Mesenchymal stem cell (in vitro differentiated cells and primary cell): ENCODE results near the gene WDR48.

Source experiments
- DNase-seq: peaks from one replicate; pipeline ENCODE4 v3.0.0-alpha.2; 2013
- H2AFZ ChIP-seq: one replicate; pipeline ENCODE4 v1.6.1; 2013; ENCODE audit warnings: low read depth, mild to moderate bottlenecking, control low read depth, inconsistent platforms, low read length, moderate library complexity
- H2AK5ac ChIP-seq: 2 replicates; pipeline ENCODE4 v1.6.1; 2013; ENCODE audit warnings: low read length, moderate library complexity, mild to moderate bottlenecking, inconsistent platforms; ENCODE audit not compliant: severe bottlenecking
- H2BK120ac ChIP-seq: one replicate; pipeline ENCODE4 v1.6.1; 2013; ENCODE audit warnings: low read depth, mild to moderate bottlenecking, inconsistent platforms, low read length, moderate library complexity
- H2BK12ac ChIP-seq, 2 experiments: one replicate each; pipeline ENCODE4 v1.6.1; 2013; ENCODE audit warnings: inconsistent platforms in 2 of 2, low read length in 2 of 2, mild to moderate bottlenecking in 2 of 2, moderate library complexity in 2 of 2, control low read depth in 1 of 2
- H2BK15ac ChIP-seq: one replicate; pipeline ENCODE4 v1.6.1; 2013; ENCODE audit warnings: mild to moderate bottlenecking, low read depth, inconsistent platforms; ENCODE audit not compliant: poor library complexity, severe bottlenecking
- H2BK5ac ChIP-seq: 2 replicates; pipeline ENCODE4 v1.6.1; 2013; ENCODE audit warnings: low read depth, mild to moderate bottlenecking, low read length, control low read depth, inconsistent platforms; ENCODE audit not compliant: poor library complexity, severe bottlenecking
- H3K14ac ChIP-seq, 2 experiments: one replicate each; pipeline ENCODE4 v1.6.1; 2013; ENCODE audit warnings: inconsistent platforms in 2 of 2, low read length in 2 of 2, control low read depth in 1 of 2, mild to moderate bottlenecking in 1 of 2, moderate library complexity in 1 of 2
- H3K18ac ChIP-seq, 2 experiments: one replicate each; pipeline ENCODE4 v1.6.1; 2013; ENCODE audit warnings: inconsistent platforms in 2 of 2, low read length in 2 of 2, control low read depth in 1 of 2, low read depth in 1 of 2, mild to moderate bottlenecking in 1 of 2
- H3K23ac ChIP-seq, 2 experiments: one replicate each; pipeline ENCODE4 v1.6.1; 2013; ENCODE audit warnings: inconsistent platforms in 2 of 2, low read length in 2 of 2, mild to moderate bottlenecking in 2 of 2, moderate library complexity in 2 of 2, control low read depth in 1 of 2
- H3K27ac ChIP-seq: 2 replicates; pipeline ENCODE4 v1.5.1; 2013; ENCODE audit warnings: mild to moderate bottlenecking, moderate library complexity, low read length, control low read depth, inconsistent platforms; ENCODE audit not compliant: poor library complexity, severe bottlenecking
- H3K27me3 ChIP-seq, 2 experiments: 2 replicates each; pipeline versions ENCODE4 v1.6.1 to v1.7.0; 2013; ENCODE audit warnings: low read length in 2 of 2, mild to moderate bottlenecking in 2 of 2, moderate library complexity in 2 of 2, control low read depth in 1 of 2, inconsistent platforms in 1 of 2; ENCODE audit not compliant: control insufficient read depth in 1 of 2, insufficient read depth in 1 of 2
- H3K36me3 ChIP-seq, 2 experiments: 2 replicates each; pipeline versions ENCODE4 v1.6.1 to v1.7.0; 2013; ENCODE audit warnings: low read length in 2 of 2, control low read depth in 1 of 2, inconsistent platforms in 1 of 2, low read depth in 1 of 2, mild to moderate bottlenecking in 1 of 2; ENCODE audit not compliant: insufficient read depth in 2 of 2, control insufficient read depth in 1 of 2
- H3K4ac ChIP-seq, 2 experiments: one replicate each; pipeline ENCODE4 v1.6.1; 2013; ENCODE audit warnings: inconsistent platforms in 2 of 2, low read length in 2 of 2, mild to moderate bottlenecking in 2 of 2, moderate library complexity in 2 of 2, control low read depth in 1 of 2, low read depth in 1 of 2
- H3K4me1 ChIP-seq: 2 replicates; pipeline ENCODE4 v1.6.1; 2013; ENCODE audit warnings: low read depth, low read length, control low read depth; ENCODE audit not compliant: control insufficient read depth, insufficient read depth
- H3K4me2 ChIP-seq: 2 replicates; pipeline ENCODE4 v1.6.1; 2013; ENCODE audit warnings: low read length, mild to moderate bottlenecking, inconsistent platforms; ENCODE audit not compliant: poor library complexity, severe bottlenecking
- H3K4me3 ChIP-seq, 2 experiments: 2 replicates each; pipeline versions ENCODE4 v1.5.1 to v1.7.0; 2013; ENCODE audit warnings: low read length in 2 of 2, mild to moderate bottlenecking in 2 of 2, control low read depth in 1 of 2, low read depth in 1 of 2; ENCODE audit not compliant: insufficient read depth in 1 of 2
- H3K79me1 ChIP-seq: replicated peaks from 2 replicates; pipeline ENCODE4 v1.6.1; 2013; ENCODE audit warnings: mild to moderate bottlenecking, control low read depth, low read length, inconsistent platforms; ENCODE audit not compliant: poor library complexity, severe bottlenecking
- H3K9ac ChIP-seq: 2 replicates; pipeline ENCODE4 v1.7.0; 2013; ENCODE audit warnings: mild to moderate bottlenecking, low read length, moderate library complexity
- H3K9me3 ChIP-seq: 2 replicates; pipeline ENCODE4 v1.7.0; 2013; ENCODE audit warnings: mild to moderate bottlenecking, low read length; ENCODE audit not compliant: control insufficient read depth
- H4K8ac ChIP-seq: one replicate; pipeline ENCODE4 v1.6.1; 2013; ENCODE audit warnings: inconsistent platforms, mild to moderate bottlenecking, low read length, moderate library complexity
- H4K91ac ChIP-seq: one replicate; pipeline ENCODE4 v1.6.1; 2013; ENCODE audit warnings: mild to moderate bottlenecking, low read length, inconsistent platforms
- WGBS: methylation state at CpG from one replicate; pipeline ENCODE4 v1.1.7; 2013; ENCODE audit warnings: mixed read lengths; 5-methylcytosine and 5-hydroxymethylcytosine counted together

Gene WDR48

DNA sequence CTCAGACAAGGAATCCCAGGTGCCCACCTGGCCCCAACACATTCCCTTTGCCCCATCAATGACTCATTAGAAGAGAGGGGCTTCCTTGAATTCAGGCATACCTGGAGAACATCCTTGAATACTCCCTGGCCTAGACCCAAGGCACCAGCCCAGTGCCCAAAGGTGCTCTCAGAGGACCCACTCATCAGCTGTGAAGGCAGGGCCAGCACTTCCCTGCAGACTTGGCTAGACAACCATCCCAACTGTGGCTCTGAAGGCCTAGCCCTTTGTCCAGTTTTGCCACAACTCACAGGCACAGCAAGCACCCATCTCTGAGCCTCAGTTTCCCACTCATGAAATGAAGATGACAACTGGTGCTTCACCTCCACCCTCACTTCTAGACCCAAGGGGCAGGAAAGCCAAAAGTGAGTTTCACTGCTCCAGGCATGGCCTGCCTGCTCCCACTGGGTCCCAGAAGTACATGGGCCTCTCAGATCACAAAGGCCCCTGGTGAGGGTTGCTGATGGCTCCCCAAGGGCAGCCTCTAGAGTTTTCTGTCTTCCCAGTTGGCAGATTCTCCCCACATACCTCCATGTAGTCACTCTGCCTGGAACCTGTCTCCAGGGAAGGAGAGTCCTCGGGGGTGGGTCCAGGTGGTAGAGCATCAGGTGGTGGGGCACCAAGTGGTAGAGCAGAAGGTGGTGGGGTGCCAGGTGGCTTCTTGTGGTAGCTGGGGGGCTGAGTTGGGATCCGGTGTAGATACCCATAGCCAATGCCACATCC lies 48.1 kb downstream of the WDR48 start:
- Histone ChIP-seq H2BK120ac (no peak overlapping the region), H2BK15ac (no peak overlapping the region), H2AFZ (no peak overlapping the region), H3K23ac (no peak overlapping the region), H2BK12ac (no peak overlapping the region), H3K4me2 (no peak overlapping the region), H3K14ac (no peak overlapping the region), H3K27ac (no peak overlapping the region), H3K18ac (no peak overlapping the region), H2AK5ac (no peak overlapping the region), H4K91ac (no peak overlapping the region), H3K79me1 (peaks cover 59% of the 10 kb centered on the region), H3K9me3 (no peaks in the 10 kb centered on the region), H3K9ac (no peak overlapping the region), H3K27me3 (no peaks in the 10 kb centered on the region), H4K8ac (no peak overlapping the region), H3K36me3 (peaks cover 60 to 73% of the 10 kb centered on the region in 2 experiments), H2BK5ac (no peak overlapping the region), H3K4ac (no peak overlapping the region), H3K4me3 (no peak overlapping the region), H3K4me1 (peaks cover 16% of the 10 kb centered on the region)
- WGBS = 80% methylated on average over 1 of the region's 2 CpGs
- DNase-seq = no peak

DNA sequence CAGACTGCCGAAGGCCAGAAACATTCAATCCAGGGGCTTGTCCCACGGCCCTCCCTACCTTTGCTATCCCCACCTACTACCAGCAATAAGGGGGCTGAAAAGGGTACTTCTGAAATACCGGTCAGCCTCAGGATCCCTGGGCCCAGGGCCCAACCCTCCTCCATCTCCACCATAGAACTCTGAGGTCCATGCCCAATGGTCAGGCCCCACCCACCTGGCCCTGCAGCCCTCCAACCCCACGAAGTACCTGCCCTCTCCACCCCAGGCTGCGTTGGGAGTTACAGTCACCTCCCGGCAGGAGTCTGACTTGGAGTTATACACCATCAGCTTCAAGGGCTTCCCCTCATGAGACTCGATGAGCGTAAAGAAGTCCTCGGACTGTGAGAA lies 48.7 kb downstream of the WDR48 start:
- H3K14ac ChIP-seq = no peak overlapping the region
- no peak overlapping the region for H3K4me2 ChIP-seq
- no peak overlapping the region for H2BK15ac ChIP-seq
- no peak overlapping the region for H3K4me3 ChIP-seq
- H3K9ac ChIP-seq = no peak overlapping the region
- peaks cover 58 to 67% of the 10 kb centered on the region in 2 experiments for H3K36me3 ChIP-seq
- H3K4ac ChIP-seq = no peak overlapping the region
- H4K91ac ChIP-seq = no peak overlapping the region
- no peak overlapping the region for H2BK12ac ChIP-seq
- H3K9me3 ChIP-seq = no peaks in the 10 kb centered on the region
- no peak for DNase-seq
- H3K79me1 ChIP-seq = peaks cover 61% of the 10 kb centered on the region
- H2BK5ac ChIP-seq = no peak overlapping the region
- no peak overlapping the region for H2BK120ac ChIP-seq
- no peak overlapping the region for H2AK5ac ChIP-seq
- H3K27me3 ChIP-seq = no peaks in the 10 kb centered on the region
- H2AFZ ChIP-seq = no peak overlapping the region
- no peak overlapping the region for H4K8ac ChIP-seq
- no peak overlapping the region for H3K23ac ChIP-seq
- H3K4me1 ChIP-seq = peaks cover 19% of the 10 kb centered on the region
- WGBS = 96% methylated on average over 9 of the region's 9 CpGs
- H3K18ac ChIP-seq = no peak overlapping the region
- H3K27ac ChIP-seq = no peak overlapping the region

DNA sequence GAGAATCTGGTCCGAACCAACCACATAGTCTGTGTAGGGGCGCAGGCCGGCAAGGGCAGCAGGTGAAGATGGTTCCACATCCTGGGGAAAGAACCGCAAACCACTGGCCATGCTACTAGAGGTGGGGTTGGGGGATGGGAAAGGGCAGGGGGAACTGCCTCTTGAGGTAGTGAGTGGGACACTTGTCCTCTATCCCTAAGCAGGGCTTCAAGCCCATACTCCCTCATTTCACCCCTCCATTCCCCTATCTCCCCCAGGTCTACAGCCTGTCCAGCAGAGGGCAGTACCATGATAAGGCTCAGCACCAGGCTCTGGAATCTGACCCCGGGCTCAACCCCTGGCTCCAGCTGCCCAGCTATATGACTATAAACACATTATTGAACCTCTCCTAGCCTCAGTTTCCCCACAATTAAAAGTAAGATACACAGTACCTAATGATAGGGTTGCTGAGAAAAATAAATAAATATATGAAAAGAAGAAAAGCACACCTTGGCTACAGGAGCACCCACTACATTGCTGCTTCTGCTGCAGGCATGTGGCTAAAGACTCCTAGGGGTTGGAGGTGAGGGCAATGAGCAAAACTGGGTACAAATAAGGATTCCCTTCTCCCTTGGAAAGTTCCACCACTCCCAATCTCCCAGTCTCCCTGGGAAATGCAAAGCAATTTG lies 49.3 kb downstream of the WDR48 start:
- no peak overlapping the region for H3K23ac ChIP-seq
- H2BK15ac ChIP-seq = no peak overlapping the region
- WGBS = 83% methylated on average over 4 of the region's 5 CpGs
- no peak overlapping the region for H3K4ac ChIP-seq
- H3K36me3 ChIP-seq = peaks cover 54 to 61% of the 10 kb centered on the region in 2 experiments
- H2AK5ac ChIP-seq = no peak overlapping the region
- H4K8ac ChIP-seq = no peak overlapping the region
- no peak overlapping the region for H3K4me3 ChIP-seq
- no peak overlapping the region for H2BK12ac ChIP-seq
- no peak overlapping the region for H3K18ac ChIP-seq
- no peak overlapping the region for H2BK120ac ChIP-seq
- no peak overlapping the region for H3K9ac ChIP-seq
- H2BK5ac ChIP-seq = no peak overlapping the region
- H3K14ac ChIP-seq = no peak overlapping the region
- no peak overlapping the region for H4K91ac ChIP-seq
- no peak overlapping the region for H3K27ac ChIP-seq
- H3K9me3 ChIP-seq = no peaks in the 10 kb centered on the region
- peaks cover 22% of the 10 kb centered on the region for H3K4me1 ChIP-seq
- H2AFZ ChIP-seq = no peak overlapping the region
- no peak overlapping the region for H3K4me2 ChIP-seq
- DNase-seq = peak; percentile 50
- peaks cover 61% of the 10 kb centered on the region for H3K79me1 ChIP-seq
- no peaks in the 10 kb centered on the region for H3K27me3 ChIP-seq

DNA sequence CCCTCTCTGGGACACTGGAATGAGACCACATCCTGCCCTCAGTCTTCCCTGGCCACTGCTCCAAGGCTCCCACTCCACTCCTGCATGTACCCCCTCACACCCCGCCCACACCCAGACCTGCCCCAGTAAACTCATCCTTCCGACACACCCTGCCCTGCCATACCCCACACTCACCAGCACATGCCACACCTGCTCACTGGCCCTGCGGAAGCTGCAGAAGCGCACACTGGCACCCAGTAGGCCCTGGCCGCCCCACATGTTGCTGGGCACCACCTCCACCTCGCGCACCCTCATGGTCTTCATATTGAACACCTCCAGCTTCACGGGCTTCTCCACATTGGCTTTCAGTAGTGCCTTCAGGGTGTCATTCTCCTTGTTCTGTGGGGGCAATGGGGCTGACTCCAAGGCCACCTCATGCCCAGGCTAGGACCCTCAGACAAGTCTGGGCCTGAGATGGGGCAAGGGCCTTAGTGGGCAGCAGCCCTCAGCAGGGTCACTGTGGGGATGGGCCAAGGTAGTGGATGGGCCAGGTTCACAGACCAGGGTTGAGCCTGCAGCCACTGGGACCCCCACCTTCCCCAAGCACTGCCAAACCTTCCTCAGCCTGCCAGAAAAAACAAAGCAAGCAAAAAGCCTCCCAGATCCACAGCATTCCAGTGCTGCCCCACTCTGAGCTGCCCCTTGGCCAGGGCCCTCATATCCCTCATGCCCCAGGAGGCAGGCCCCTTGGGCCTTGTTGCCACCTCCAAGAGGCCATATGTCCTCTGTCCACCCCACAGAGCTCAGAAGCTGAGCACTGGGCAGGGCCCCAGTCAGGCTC lies 50.9 kb downstream of the WDR48 start:
- Histone ChIP-seq H3K4me3 (no peak overlapping the region), H3K9me3 (no peaks in the 10 kb centered on the region), H3K14ac (no peak overlapping the region), H2AFZ (no peak overlapping the region), H3K79me1 (peaks cover 62% of the 10 kb centered on the region), H3K4me2 (no peak overlapping the region), H3K27me3 (no peaks in the 10 kb centered on the region), H3K27ac (no peak overlapping the region), H2BK15ac (no peak overlapping the region), H3K36me3 (peaks cover 45 to 48% of the 10 kb centered on the region in 2 experiments), H4K91ac (peak overlapping the region; percentile 76), H3K23ac (no peak overlapping the region), H2BK5ac (no peak overlapping the region), H3K9ac (no peak overlapping the region), H2BK12ac (no peak overlapping the region), H2AK5ac (no peak overlapping the region), H4K8ac (no peak overlapping the region), H3K18ac (no peak overlapping the region), H2BK120ac (no peak overlapping the region), H3K4me1 (peaks cover 23% of the 10 kb centered on the region), H3K4ac (no peak overlapping the region)
- no peak for DNase-seq
- WGBS = 96% methylated on average over 8 of the region's 8 CpGs
